Kidney (tissue), 14 donors: ENCODE results near the gene CUEDC2. TPM values are rescaled to one million over a fixed set of nuclear protein-coding genes. Genes with fewer than 3 reads are reported as not detected.
A peak's percentile ranks its signal among the peaks of the same experiment; 100 is the strongest.

Source experiments
- DNase-seq, 5 donors: peaks; one replicate each; pipeline ENCODE4 v3.0.0-alpha.2; 2013 to 2020
- FAIRE-seq: peaks from 2 replicates; lab custom pipeline; 2012; peaks lifted over from hg19 to GRCh38; lab: Jason Lieb, UNC
- H3K27ac ChIP-seq, 2 donors: one replicate each; pipeline ENCODE4 v1.7.0; 2013; ENCODE audit warnings: low read depth in 2 of 2, low read length in 2 of 2, inconsistent platforms in 1 of 2
- H3K27me3 ChIP-seq: one replicate; pipeline ENCODE4 v1.7.1; 2013; ENCODE audit warnings: low read length, inconsistent platforms; ENCODE audit not compliant: control insufficient read depth, insufficient read depth
- H3K36me3 ChIP-seq, 3 donors: one replicate each; pipeline versions ENCODE4 v1.7.0 to v1.7.1; 2013; ENCODE audit warnings: low read length in 3 of 3, control low read depth in 1 of 3, inconsistent platforms in 1 of 3; ENCODE audit not compliant: insufficient read depth in 3 of 3, control insufficient read depth in 2 of 3
- H3K4me1 ChIP-seq, 3 donors: one replicate each; pipeline versions ENCODE4 v1.7.0 to v1.7.1; 2013; ENCODE audit warnings: low read length in 3 of 3, inconsistent platforms in 1 of 3, low read depth in 1 of 3; ENCODE audit not compliant: control insufficient read depth in 2 of 3, insufficient read depth in 2 of 3
- H3K4me3 ChIP-seq, 3 donors: one replicate each; pipeline versions ENCODE4 v1.7.0 to v1.8.1; 2013; ENCODE audit warnings: low read length in 3 of 3, control low read depth in 1 of 3, inconsistent platforms in 1 of 3
- H3K9ac ChIP-seq, 3 donors: one replicate each; pipeline versions ENCODE4 v1.7.0 to v1.7.1; 2013; ENCODE audit warnings: low read length in 3 of 3, control low read depth in 1 of 3, inconsistent platforms in 1 of 3
- H3K9me3 ChIP-seq, 3 donors: one replicate each; pipeline versions ENCODE4 v1.7.0 to v1.7.1; 2013; ENCODE audit warnings: low read length in 3 of 3, control low read depth in 1 of 3, inconsistent platforms in 1 of 3; ENCODE audit not compliant: control insufficient read depth in 2 of 3, insufficient read depth in 1 of 3
- intact Hi-C: fragments of 100-400 bp; cut with DNase I; formaldehyde crosslinking; loops from one replicate; pipeline ENCODE4 v1.11.1; 2022
- polyA plus RNA-seq: library from polyadenylated mRNA; stranded (reverse); fragments of 350-450 nt; fragmentation: Illumina TruSeq; extraction: RNeasy Lipid Tissue Mini Kit (QIAGEN cat#74804); gene quantifications from one replicate; pipeline ENCODE4 v1.2.3, GENCODE V29; 2014; ENCODE audit warnings: low read depth, low replicate concordance; ENCODE audit not compliant: insufficient read depth
- total RNA-seq: library from RNA; stranded (reverse); fragmentation: NEBNext Ultra II Directional; extraction: Animal tissue kit (Norgen Biotek cat#: 25700); gene quantifications from one replicate; pipeline ENCODE4 v1.2.1, GENCODE V29; 2021
- TF ChIP-seq, protein P1 (sequence below): IDR thresholded peaks from 3 replicates; pipeline ENCODE4 v1.5.1; 2012; ENCODE audit warnings: mild to moderate bottlenecking, moderate library complexity, borderline replicate concordance; ENCODE audit not compliant: insufficient read depth; ENCODE audit errors: extremely low read depth
- donor health status: control.
- donor health status: control.
- donor health status: control.
- donor health status: control.
- donor health status: control.
- donor health status: DM: yes; HTN: yes; CAD: no.
- donor health status: Normal renal cell carcinoma (clear cell type).

The CUEDC2 gene
- total and polyA plus RNA-seq, 2 donors from 2014 or later = 50.9 to 117 TPM

DNA sequence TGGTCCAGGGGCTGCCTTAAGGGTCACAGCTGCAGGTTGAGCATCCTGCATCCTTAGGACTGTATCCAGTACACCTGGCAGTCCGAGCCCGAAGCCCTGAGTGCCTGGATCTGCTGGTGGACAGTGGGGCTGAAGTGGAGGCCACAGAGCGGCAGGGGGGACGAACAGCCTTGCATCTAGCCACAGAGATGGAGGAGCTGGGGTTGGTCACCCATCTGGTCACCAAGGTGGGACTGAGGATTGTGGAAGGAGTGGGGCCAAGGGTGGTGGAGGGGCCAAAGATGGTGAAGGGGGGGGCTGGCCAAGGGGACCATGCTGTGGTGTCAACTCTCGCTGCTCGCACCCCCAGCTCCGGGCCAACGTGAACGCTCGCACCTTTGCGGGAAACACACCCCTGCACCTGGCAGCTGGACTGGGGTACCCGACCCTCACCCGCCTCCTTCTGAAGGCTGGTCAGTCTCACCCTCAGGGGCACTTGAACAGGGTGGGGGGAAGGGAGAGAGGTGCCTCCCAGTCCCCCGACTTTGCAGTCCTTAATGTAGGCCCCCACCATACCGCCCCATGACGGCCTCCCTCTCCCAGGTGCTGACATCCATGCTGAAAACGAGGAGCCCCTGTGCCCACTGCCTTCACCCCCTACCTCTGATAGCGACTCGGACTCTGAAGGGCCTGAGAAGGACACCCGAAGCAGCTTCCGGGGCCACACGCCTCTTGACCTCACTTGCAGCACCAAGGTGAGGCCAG lies 31.6 kb downstream of the CUEDC2 start:
- intact Hi-C loops = no loop called here
- Histone ChIP-seq H3K9me3 (no peaks in the 10 kb centered on the region), H3K27ac (no peak overlapping the region), H3K27me3 (no peaks in the 10 kb centered on the region), H3K4me1 (peaks cover 0 to 13% (median 10%) of the 10 kb centered on the region in 3 donors), H3K36me3 (peaks cover 0 to 5% (median 0%) of the 10 kb centered on the region in 3 donors), H3K9ac (no peak overlapping the region), H3K4me3 (no peak overlapping the region)
- peak in 2 of 5 donors; percentile 55 to 82 for DNase-seq
- TF ChIP-seq, protein P1, sequence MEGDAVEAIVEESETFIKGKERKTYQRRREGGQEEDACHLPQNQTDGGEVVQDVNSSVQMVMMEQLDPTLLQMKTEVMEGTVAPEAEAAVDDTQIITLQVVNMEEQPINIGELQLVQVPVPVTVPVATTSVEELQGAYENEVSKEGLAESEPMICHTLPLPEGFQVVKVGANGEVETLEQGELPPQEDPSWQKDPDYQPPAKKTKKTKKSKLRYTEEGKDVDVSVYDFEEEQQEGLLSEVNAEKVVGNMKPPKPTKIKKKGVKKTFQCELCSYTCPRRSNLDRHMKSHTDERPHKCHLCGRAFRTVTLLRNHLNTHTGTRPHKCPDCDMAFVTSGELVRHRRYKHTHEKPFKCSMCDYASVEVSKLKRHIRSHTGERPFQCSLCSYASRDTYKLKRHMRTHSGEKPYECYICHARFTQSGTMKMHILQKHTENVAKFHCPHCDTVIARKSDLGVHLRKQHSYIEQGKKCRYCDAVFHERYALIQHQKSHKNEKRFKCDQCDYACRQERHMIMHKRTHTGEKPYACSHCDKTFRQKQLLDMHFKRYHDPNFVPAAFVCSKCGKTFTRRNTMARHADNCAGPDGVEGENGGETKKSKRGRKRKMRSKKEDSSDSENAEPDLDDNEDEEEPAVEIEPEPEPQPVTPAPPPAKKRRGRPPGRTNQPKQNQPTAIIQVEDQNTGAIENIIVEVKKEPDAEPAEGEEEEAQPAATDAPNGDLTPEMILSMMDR = no peak
- FAIRE-seq = no peak

DNA sequence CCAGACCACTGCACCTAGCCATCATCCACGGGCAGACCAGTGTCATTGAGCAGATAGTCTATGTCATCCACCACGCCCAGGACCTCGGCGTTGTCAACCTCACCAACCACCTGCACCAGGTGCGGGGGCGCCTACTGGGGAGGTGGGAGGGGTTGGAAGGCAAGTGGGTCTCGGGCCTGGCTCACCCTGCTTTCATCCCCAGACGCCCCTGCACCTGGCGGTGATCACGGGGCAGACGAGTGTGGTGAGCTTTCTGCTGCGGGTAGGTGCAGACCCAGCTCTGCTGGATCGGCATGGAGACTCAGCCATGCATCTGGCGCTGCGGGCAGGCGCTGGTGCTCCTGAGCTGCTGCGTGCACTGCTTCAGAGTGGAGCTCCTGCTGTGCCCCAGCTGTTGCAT lies 32.3 kb downstream of the CUEDC2 start:
- no peaks in the 10 kb centered on the region for H3K27me3 ChIP-seq
- peaks cover 0 to 5% (median 0%) of the 10 kb centered on the region in 3 donors for H3K36me3 ChIP-seq
- H3K9me3 ChIP-seq = no peaks in the 10 kb centered on the region
- H3K4me3 ChIP-seq = peak overlapping the region in 1 of 3 donors; percentile 59
- intact Hi-C loops = no loop called here
- TF ChIP-seq, protein P1 = no peak
- DNase-seq = peak in 2 of 5 donors; percentile 72 to 75
- no peak for FAIRE-seq
- peaks cover 0 to 13% (median 10%) of the 10 kb centered on the region in 3 donors for H3K4me1 ChIP-seq
- H3K9ac ChIP-seq = peak overlapping the region in 1 of 3 donors; percentile 77
- no peak overlapping the region for H3K27ac ChIP-seq

DNA sequence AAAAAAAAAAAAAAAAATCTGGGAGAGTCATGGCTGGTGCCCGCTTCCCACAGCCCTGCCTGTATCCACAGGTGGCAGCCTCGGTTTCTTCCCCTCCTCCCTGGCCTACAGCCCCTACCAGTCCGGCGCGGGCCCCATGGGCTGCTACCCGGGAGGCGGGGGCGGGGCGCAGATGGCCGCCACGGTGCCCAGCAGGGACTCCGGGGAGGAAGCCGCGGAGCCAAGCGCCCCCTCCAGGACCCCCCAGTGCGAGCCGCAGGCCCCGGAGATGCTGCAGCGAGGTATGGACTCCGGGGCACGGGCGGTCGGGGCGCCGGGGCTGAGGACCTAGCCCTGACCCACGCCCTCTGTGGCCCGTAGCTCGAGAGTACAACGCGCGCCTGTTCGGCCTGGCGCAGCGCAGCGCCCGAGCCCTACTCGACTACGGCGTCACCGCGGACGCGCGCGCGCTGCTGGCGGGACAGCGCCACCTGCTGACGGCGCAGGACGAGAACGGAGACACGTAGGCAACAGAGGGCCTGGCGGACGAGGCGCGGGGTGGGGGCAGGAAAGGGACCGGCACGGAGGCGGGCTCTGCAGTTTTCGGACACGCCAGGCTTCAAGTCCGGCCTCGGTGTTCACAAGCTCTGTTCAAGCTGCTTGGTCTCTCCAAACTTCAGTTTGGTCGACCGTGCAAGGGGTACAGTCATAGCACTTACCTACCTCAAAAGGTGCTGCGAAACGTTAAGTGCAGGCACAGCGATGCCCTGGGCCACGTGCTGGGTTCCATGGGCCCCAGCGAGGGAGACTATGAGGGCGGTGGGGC lies 33.0 kb downstream of the CUEDC2 start:
- peak overlapping the region; percentile 71 to 83 for H3K27ac ChIP-seq
- peak overlapping the region in 1 of 3 donors; percentile 77 for H3K9ac ChIP-seq
- H3K36me3 ChIP-seq = peaks cover 0 to 5% (median 0%) of the 10 kb centered on the region in 3 donors
- intact Hi-C loops = no loop called here
- DNase-seq = peak; percentile 90 to 95 (median 93)
- no peak for FAIRE-seq
- no peaks in the 10 kb centered on the region for H3K9me3 ChIP-seq
- TF ChIP-seq, protein P1 = peak; percentile 92
- H3K4me3 ChIP-seq = peak overlapping the region in 1 of 3 donors; percentile 59
- H3K27me3 ChIP-seq = no peaks in the 10 kb centered on the region
- H3K4me1 ChIP-seq = peaks cover 0 to 14% (median 13%) of the 10 kb centered on the region in 3 donors
